Cardiac fibroblast (primary cell): ENCODE results near the gene TSGA10IP.

Experiments
- DNase-seq, 2 donors: peaks; one replicate each; pipeline versions ENCODE4 v3.0.0 to v3.0.0-alpha.2; 2010; ENCODE audit warnings: low read depth in 2 of 2
- H3K4me3 ChIP-seq, 2 donors: replicated peaks in 1 of 2; 1 replicate in 1 of 2; 2 replicates in 1 of 2; pipeline ENCODE4 v1.5.1; 2011; ENCODE audit warnings: low read depth in 2 of 2, low read length in 2 of 2, mild to moderate bottlenecking in 2 of 2, moderate library complexity in 1 of 2
- TF ChIP-seq, protein P1 (sequence below): IDR thresholded peaks from one replicate; pipeline ENCODE4 v1.5.1; 2011; ENCODE audit warnings: low read depth, mild to moderate bottlenecking, low read length, inconsistent platforms

TSGA10IP gene

DNA sequence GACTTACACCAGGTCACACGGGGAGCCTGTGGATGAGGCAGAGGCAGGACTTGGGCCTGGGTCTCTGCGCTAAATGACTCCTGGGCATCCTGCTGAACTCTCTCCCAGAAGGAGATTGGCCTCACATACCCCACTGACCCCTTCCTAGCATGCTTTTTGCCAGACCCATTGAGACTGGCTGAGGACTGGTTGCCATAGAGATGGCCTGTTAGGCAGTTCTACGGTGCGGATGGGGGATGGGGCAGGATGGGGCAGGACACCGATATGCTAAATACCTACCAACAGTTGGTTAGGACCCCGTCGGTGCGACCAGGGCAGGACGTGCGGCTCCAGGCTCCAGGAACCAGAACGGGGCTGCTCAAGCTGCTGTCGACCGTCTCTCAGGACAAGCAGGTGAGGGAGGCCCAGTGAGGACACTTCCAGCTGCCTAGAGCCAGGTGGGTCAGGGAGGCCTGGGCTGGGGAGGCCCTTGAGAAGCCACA, at the start of gene TSGA10IP:
TSGA10IP (plus strand) TSS at position 51 of the 482 bp plus-strand sequence; CDS start at position 247, 196 bp downstream.
- no peak for DNase-seq
- TF ChIP-seq, protein P1, sequence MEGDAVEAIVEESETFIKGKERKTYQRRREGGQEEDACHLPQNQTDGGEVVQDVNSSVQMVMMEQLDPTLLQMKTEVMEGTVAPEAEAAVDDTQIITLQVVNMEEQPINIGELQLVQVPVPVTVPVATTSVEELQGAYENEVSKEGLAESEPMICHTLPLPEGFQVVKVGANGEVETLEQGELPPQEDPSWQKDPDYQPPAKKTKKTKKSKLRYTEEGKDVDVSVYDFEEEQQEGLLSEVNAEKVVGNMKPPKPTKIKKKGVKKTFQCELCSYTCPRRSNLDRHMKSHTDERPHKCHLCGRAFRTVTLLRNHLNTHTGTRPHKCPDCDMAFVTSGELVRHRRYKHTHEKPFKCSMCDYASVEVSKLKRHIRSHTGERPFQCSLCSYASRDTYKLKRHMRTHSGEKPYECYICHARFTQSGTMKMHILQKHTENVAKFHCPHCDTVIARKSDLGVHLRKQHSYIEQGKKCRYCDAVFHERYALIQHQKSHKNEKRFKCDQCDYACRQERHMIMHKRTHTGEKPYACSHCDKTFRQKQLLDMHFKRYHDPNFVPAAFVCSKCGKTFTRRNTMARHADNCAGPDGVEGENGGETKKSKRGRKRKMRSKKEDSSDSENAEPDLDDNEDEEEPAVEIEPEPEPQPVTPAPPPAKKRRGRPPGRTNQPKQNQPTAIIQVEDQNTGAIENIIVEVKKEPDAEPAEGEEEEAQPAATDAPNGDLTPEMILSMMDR, result no peak
- no peak within 1 kb of the TSS for H3K4me3 ChIP-seq

DNA sequence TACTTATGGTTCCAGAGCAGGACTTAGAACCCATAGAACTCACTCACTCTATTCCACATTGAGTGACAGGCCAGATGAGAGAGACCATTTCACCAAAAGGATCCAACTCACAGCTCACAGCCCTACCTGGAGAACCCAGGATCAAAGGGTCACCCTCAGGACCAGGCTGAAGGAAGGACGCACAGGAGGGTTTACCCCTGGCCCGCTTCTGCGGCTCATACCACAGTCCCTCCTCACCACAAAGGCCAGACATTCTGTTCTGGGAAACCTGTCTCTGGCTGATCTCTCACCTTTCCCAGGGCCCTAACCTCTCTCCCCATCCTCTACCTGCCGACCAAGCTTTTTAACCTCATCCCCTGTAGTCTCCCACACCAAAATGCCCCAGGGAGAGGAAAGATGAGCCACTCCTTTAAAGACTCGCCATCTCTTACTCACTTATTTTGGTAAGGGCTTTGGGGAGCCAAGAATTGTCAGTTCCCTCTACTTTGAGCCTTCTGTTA, 49.7 kb upstream of the TSGA10IP start:
- no peak overlapping the region for H3K4me3 ChIP-seq
- TF ChIP-seq, protein P1, result no peak
- peak in 1 of 2 donors; percentile 50 for DNase-seq

DNA sequence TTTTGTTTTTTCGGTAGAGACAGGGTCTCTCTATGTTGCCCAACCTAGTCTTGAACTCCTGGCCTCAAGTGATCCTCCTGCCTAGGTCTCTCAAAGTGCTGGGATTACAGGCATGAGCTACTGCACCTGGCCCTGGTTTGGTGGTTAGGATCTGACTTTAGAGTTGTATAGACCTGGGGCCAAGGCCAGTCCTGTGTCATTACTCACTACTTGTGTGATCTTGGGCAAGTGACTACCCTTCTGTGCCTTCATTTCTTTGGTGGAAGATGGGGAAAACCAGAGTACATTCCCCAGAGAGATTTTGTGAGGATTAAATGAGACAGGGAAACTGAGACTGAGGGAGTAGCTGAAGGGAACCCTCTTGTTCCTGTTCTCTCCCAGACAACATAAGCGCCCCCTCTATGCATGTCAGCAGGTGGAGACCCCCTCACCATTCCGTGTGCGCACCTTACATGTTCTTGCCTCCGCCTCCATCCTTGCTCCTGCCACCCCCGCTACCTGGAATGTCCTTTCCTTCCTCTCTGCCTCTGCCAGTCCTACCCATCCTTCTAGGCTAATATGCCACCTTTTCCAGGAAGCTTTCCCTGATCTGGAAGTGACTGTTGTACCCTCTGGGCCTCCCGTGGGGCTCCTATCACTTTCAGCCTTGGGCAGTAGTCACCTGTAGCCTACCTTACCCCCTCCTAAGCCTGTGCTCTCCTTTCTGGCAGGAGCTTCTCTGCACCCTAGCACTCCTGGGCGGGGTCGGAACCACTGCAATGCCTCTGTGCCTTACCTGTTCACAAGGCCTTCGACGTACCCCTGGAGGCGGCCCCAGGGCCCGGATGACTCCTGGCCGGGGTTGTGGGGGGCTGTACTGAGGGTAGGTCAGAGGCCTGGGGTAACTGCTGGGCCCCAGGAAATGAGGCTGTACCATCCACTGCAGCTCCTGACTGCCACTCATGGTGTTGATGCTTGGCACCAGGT, 49.0 kb upstream of the TSGA10IP start:
- TF ChIP-seq, protein P1, result no peak
- peak overlapping the region in 1 of 2 donors; percentile 98 for H3K4me3 ChIP-seq
- DNase-seq, result peak in 1 of 2 donors; percentile 50

DNA sequence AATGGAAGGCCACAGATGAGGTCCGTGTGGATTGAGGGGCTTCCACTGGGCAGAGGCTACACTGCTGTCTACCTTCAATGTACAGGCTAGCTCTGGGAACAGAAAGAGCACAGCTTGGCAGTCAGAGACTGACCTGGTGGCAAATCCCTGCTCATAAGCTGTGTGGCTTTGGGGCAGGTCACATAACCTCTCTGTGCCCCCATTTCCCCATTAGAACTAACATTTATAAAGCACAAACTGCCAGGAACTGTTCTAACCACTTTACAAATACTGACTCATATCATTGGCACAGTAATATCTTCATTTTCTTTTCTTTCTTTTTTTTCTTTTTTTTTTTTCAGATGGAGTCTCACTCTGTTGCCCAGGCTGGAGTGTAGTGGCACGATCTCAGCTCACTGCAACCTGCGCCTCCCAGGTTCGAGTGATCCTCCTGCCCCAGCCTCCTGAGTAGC, 48.2 kb upstream of the TSGA10IP start:
- no peak for DNase-seq
- H3K4me3 ChIP-seq, result peak overlapping the region in 1 of 2 donors; percentile 98
- TF ChIP-seq, protein P1, result no peak

DNA sequence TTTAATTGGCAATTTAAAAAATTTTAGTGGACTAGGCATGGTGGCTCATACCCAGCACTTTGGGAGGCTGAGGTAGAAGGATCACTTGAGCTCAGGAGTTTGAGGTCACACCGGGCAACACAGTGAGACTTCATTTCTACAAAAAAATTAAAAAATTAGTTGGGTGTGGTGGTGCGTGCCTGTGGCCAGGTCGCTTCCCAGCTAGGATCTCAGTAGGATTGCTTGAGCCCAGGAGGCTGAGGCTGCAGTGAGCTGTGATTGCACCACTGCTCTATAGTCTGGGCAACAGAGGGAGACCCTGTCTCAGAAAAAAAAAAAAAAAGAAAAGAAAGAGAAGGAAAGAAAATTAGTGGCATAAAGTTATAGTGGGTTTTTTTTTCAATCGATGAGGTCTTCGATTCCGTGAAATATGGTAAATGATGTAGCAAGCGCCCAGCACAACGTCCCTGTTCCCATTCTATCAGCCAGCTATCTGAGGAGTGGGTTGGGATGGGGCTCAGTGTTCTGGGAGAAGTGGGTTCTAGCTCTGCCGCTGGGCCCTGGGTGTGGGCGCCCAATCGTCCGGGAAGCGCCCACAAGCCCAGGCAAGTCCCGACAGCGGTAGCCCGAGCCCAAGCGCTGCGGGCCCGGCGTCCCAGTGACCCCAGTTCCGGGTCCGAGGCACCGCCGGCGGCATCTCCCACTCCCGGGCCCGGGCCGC, 46.5 kb upstream of the TSGA10IP start:
- peak in 1 of 2 donors; percentile 46 for DNase-seq
- TF ChIP-seq, protein P1, result no peak
- H3K4me3 ChIP-seq, result peak overlapping the region; percentile 76 to 98

DNA sequence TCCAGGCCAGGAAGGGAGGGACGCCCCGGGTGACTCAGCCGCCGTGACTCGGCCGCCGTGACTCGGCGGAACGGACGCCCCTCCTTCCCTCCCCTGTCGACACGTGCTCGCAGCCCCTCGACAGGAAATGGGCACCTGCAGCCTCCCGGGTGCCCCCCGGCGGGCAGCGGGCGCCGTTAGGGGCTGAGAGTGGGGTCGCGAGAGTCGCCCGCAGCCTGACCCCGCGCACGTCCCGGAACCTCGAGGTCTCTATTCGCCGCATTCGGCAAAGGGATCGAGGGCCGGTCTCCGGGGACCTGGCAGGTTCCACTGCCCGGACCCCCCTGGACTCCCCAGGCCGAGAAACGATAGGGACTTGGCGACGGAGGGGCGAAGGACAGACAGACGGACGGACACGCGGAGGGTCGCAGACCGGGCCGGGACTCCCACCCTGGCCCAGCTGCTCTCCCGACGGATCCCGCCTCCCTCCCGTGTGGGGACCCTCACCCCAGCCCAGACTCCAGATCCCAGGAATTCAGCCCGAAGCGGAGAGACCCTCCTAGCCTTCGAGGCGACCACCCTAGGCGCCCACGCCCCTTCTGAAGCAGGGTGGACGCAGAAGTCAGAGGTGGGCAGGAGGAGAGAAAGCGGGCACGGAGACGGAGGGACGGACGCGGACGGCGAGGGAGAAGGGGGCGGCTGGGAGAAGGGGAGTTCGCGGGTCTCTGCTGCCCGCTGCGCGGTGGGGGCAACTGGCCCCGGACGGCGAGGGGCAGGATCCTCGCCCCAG, 45.7 kb upstream of the TSGA10IP start:
- H3K4me3 ChIP-seq, result peak overlapping the region; percentile 76 to 98
- peak; percentile 76 to 80 for DNase-seq
- TF ChIP-seq, protein P1, result no peak
